HepG2 (cell line): ENCODE results near the gene ROMO1. TPM values are rescaled to one million over a fixed set of nuclear protein-coding genes. Genes with fewer than 3 reads are reported as not detected.
A peak's percentile ranks its signal among the peaks of the same experiment; 100 is the strongest.

Experiments used
- AGO2 ChIP-seq: fragments of 200-400 bp; formaldehyde crosslinking; optimal IDR thresholded peaks from 2 replicates; pipeline ENCODE3; 2017; ENCODE audit warnings: mild to moderate bottlenecking, low read depth, low read length, moderate library complexity
- MIXL1 ChIP-seq: IDR thresholded peaks from 2 replicates; pipeline ENCODE4 v1.6.1; 2016
- NFIC ChIP-seq: IDR thresholded peaks from 2 replicates; pipeline ENCODE4 v1.6.1; 2012; ENCODE audit warnings: mild to moderate bottlenecking, low read length, inconsistent platforms
- PAX8 ChIP-seq: sonication (generic); formaldehyde crosslinking; IDR thresholded peaks from 2 replicates; pipeline ENCODE4 v1.8.0; 2022; ENCODE audit warnings: mild to moderate bottlenecking, missing genetic modification reagents, borderline replicate concordance
- PRPF4 ChIP-seq: fragments of 200-400 bp; formaldehyde crosslinking; IDR thresholded peaks from 2 replicates; pipeline ENCODE4 v1.6.1; 2016; ENCODE audit warnings: low read length, low read depth; ENCODE audit not compliant: poor library complexity, severe bottlenecking
- SKI ChIP-seq: fragments of 450-650 bp; IDR thresholded peaks from one replicate; pipeline ENCODE4 v1.6.1; 2018; ENCODE audit warnings: mild to moderate bottlenecking; ENCODE audit not compliant: partially characterized antibody
- ZNF124 ChIP-seq: sonication (generic); formaldehyde crosslinking; IDR thresholded peaks from 2 replicates; pipeline ENCODE4 v1.4.0; 2020; ENCODE audit warnings: missing genetic modification reagents
- ZNF335 ChIP-seq: sonication (generic); formaldehyde crosslinking; IDR thresholded peaks from 2 replicates; pipeline ENCODE4 v1.4.0; 2020; ENCODE audit warnings: missing genetic modification reagents
- ZNF644 ChIP-seq: IDR thresholded peaks from 2 replicates; pipeline ENCODE4 v1.6.1; 2016; ENCODE audit warnings: low read depth
- ZNF720 ChIP-seq: sonication (generic); formaldehyde crosslinking; IDR thresholded peaks from 2 replicates; pipeline ENCODE4 v1.4.0; 2020; ENCODE audit warnings: missing genetic modification reagents
- polyA plus RNA-seq, 8 experiments: library from polyadenylated mRNA; depleted of rRNA in 3 of 8; stranded (reverse) in 7 of 8; unstranded in 1 of 8; fragments of >200 nt; fragmentation: Illumina TruSeq in 4 of 8; extraction: Trizol in 4 of 8; gene quantifications; 2 replicates each; pipeline versions ENCODE4 v1.2.1 to v1.2.3, GENCODE V29; 2011 to 2016; ENCODE audit warnings: low read depth in 4 of 8, missing spikeins in 1 of 8, mixed read lengths in 1 of 8; ENCODE audit not compliant: insufficient read depth in 1 of 8
- total RNA-seq, 5 experiments: library from RNA; depleted of rRNA; stranded (reverse); fragments of >200 nt; fragmentation: Illumina TruSeq; extraction: Trizol; gene quantifications; 2 replicates each; pipeline ENCODE4 v1.2.3, GENCODE V29; 2016; ENCODE audit warnings: low read depth in 1 of 5
- TF ChIP-seq, protein P1 (sequence below), 2 experiments: sonication (generic) in 1 of 2; formaldehyde crosslinking in 1 of 2; IDR thresholded peaks; 2 replicates each; pipeline versions ENCODE4 v1.4.0 to v1.6.1; 2018 to 2020; ENCODE audit warnings: missing genetic modification reagents in 2 of 2, borderline replicate concordance in 1 of 2, low read depth in 1 of 2, mild to moderate bottlenecking in 1 of 2, missing biosample characterization in 1 of 2
- TF ChIP-seq, protein P2 (sequence below): sonication (generic); formaldehyde crosslinking; conservative IDR thresholded peaks from 2 replicates; pipeline ENCODE4 v1.4.0; 2020; ENCODE audit warnings: missing genetic modification reagents
- TF ChIP-seq, protein P3 (sequence below): sonication (generic); formaldehyde crosslinking; IDR thresholded peaks from 2 replicates; pipeline ENCODE4 v1.5.1; 2020; ENCODE audit warnings: mild to moderate bottlenecking, missing genetic modification reagents, borderline replicate concordance
- TF ChIP-seq, protein P4 (sequence below): sonication (generic); IDR thresholded peaks from 2 replicates; pipeline ENCODE4 v1.6.1; 2016; ENCODE audit warnings: low read depth, borderline replicate concordance
- TF ChIP-seq, protein P5 (sequence below): IDR thresholded peaks from 2 replicates; pipeline ENCODE4 v1.6.1; 2016; ENCODE audit warnings: missing compliant biosample characterization, missing genetic modification reagents, borderline replicate concordance
- TF ChIP-seq, protein P6 (sequence below): sonication (generic); formaldehyde crosslinking; IDR thresholded peaks from 2 replicates; pipeline ENCODE4 v1.4.0; 2020; ENCODE audit warnings: missing genetic modification reagents
- TF ChIP-seq, protein P7 (sequence below): sonication (generic); formaldehyde crosslinking; IDR thresholded peaks from 2 replicates; pipeline ENCODE4 v1.5.0; 2020; ENCODE audit warnings: missing genetic modification reagents

ROMO1 gene
- total and polyA plus RNA-seq, 2 of the 13 experiments (the other 11 are each of a cell fraction or from before 2014, with no cell fraction given) = 636 to 755 TPM

DNA sequence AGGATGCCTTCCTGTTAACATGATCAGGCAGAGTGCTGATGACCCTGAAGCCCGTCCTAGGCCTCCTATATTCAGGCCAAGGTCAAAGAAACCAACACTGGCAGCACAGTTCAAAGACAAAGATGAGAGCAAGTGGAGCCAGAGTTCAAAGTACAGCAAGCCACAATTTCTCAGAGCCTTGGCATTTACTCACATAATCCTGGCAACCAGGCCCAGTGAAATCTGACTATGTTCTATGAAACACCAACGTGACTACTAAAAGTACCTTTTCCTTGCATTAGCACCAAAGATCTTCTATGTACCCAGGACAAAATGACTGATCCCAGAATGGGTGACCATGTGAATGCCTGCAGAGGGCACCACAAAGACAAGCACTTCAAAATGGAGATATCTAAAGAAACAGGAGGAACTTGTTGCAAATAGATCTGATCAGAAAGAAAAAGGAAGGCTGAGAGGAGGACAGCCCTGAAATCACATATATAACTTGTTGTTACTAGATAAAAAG lies 3.9 kb upstream of the ROMO1 start (continued):
- TF ChIP-seq, protein P1, sequence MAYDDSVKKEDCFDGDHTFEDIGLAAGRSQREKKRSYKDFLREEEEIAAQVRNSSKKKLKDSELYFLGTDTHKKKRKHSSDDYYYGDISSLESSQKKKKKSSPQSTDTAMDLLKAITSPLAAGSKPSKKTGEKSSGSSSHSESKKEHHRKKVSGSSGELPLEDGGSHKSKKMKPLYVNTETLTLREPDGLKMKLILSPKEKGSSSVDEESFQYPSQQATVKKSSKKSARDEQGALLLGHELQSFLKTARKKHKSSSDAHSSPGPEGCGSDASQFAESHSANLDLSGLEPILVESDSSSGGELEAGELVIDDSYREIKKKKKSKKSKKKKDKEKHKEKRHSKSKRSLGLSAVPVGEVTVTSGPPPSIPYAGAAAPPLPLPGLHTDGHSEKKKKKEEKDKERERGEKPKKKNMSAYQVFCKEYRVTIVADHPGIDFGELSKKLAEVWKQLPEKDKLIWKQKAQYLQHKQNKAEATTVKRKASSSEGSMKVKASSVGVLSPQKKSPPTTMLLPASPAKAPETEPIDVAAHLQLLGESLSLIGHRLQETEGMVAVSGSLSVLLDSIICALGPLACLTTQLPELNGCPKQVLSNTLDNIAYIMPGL (CRISPR knock-in tag; IDR thresholded peaks at IDR 0.05; ENCODE audit: borderline replicate concordance in 1 of 2, low read depth in 1 of 2) = no peak
- TF ChIP-seq PRPF4 = no peak
- TF ChIP-seq, protein P2, sequence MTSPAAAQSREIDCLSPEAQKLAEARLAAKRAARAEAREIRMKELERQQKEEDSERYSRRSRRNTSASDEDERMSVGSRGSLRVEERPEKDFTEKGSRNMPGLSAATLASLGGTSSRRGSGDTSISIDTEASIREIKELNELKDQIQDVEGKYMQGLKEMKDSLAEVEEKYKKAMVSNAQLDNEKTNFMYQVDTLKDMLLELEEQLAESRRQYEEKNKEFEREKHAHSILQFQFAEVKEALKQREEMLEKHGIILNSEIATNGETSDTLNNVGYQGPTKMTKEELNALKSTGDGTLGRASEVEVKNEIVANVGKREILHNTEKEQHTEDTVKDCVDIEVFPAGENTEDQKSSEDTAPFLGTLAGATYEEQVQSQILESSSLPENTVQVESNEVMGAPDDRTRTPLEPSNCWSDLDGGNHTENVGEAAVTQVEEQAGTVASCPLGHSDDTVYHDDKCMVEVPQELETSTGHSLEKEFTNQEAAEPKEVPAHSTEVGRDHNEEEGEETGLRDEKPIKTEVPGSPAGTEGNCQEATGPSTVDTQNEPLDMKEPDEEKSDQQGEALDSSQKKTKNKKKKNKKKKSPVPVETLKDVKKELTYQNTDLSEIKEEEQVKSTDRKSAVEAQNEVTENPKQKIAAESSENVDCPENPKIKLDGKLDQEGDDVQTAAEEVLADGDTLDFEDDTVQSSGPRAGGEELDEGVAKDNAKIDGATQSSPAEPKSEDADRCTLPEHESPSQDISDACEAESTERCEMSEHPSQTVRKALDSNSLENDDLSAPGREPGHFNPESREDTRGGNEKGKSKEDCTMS (CRISPR knock-in tag) = no peak
- TF ChIP-seq, protein P3, sequence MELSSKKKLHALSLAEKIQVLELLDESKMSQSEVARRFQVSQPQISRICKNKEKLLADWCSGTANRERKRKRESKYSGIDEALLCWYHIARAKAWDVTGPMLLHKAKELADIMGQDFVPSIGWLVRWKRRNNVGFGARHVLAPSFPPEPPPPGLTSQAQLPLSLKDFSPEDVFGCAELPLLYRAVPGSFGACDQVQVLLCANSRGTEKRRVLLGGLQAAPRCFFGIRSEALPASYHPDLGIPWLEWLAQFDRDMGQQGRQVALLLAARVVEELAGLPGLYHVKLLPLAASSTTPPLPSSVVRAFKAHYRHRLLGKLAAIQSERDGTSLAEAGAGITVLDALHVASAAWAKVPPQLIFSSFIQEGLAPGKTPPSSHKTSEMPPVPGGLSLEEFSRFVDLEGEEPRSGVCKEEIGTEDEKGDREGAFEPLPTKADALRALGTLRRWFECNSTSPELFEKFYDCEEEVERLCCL (CRISPR knock-in tag) = no peak
- no peak for TF ChIP-seq ZNF720
- no peak for TF ChIP-seq PAX8 (CRISPR knock-in tag)
- peak; percentile 33; the same call in 1 of the 2 replicates for TF ChIP-seq ZNF124 (CRISPR knock-in tag)
- TF ChIP-seq ZNF644 = peak; percentile 83
- TF ChIP-seq, protein P4, sequence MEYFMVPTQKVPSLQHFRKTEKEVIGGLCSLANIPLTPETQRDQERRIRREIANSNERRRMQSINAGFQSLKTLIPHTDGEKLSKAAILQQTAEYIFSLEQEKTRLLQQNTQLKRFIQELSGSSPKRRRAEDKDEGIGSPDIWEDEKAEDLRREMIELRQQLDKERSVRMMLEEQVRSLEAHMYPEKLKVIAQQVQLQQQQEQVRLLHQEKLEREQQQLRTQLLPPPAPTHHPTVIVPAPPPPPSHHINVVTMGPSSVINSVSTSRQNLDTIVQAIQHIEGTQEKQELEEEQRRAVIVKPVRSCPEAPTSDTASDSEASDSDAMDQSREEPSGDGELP = no peak
- TF ChIP-seq AGO2 = no peak
- 0 out of 2 replicates have a peak, but pooled peaks have one; percentile 38 for TF ChIP-seq ZNF335 (CRISPR knock-in tag)
- TF ChIP-seq, protein P5, sequence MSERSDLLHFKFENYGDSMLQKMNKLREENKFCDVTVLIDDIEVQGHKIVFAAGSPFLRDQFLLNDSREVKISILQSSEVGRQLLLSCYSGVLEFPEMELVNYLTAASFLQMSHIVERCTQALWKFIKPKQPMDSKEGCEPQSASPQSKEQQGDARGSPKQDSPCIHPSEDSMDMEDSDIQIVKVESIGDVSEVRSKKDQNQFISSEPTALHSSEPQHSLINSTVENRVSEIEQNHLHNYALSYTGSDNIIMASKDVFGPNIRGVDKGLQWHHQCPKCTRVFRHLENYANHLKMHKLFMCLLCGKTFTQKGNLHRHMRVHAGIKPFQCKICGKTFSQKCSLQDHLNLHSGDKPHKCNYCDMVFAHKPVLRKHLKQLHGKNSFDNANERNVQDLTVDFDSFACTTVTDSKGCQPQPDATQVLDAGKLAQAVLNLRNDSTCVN (CRISPR knock-in tag) = no peak
- peak; percentile 44 for TF ChIP-seq SKI
- TF ChIP-seq, protein P6, sequence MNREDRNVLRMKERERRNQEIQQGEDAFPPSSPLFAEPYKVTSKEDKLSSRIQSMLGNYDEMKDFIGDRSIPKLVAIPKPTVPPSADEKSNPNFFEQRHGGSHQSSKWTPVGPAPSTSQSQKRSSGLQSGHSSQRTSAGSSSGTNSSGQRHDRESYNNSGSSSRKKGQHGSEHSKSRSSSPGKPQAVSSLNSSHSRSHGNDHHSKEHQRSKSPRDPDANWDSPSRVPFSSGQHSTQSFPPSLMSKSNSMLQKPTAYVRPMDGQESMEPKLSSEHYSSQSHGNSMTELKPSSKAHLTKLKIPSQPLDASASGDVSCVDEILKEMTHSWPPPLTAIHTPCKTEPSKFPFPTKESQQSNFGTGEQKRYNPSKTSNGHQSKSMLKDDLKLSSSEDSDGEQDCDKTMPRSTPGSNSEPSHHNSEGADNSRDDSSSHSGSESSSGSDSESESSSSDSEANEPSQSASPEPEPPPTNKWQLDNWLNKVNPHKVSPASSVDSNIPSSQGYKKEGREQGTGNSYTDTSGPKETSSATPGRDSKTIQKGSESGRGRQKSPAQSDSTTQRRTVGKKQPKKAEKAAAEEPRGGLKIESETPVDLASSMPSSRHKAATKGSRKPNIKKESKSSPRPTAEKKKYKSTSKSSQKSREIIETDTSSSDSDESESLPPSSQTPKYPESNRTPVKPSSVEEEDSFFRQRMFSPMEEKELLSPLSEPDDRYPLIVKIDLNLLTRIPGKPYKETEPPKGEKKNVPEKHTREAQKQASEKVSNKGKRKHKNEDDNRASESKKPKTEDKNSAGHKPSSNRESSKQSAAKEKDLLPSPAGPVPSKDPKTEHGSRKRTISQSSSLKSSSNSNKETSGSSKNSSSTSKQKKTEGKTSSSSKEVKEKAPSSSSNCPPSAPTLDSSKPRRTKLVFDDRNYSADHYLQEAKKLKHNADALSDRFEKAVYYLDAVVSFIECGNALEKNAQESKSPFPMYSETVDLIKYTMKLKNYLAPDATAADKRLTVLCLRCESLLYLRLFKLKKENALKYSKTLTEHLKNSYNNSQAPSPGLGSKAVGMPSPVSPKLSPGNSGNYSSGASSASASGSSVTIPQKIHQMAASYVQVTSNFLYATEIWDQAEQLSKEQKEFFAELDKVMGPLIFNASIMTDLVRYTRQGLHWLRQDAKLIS (CRISPR knock-in tag) = no peak
- TF ChIP-seq, protein P7, sequence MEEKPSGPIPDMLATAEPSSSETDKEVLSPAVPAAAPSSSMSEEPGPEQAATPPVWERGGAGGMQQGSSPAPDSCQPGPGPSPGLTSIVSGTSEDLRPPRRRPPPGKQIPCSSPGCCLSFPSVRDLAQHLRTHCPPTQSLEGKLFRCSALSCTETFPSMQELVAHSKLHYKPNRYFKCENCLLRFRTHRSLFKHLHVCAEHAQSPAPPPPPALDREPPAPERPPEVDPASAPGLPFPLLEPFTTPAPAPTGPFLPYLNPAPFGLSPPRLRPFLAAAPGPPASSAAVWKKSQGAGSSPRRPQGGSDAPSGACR = peak; percentile 84; the same call in 1 of the 2 replicates
- TF ChIP-seq NFIC = peak; percentile 26; the same call in 1 of the 2 replicates
- TF ChIP-seq MIXL1 (CRISPR knock-in tag) = peak; percentile 1; the same call in 1 of the 2 replicates
